Adipose tissue (tissue), 3 donors: ENCODE measurements around the gene ELMO3. TPM values are rescaled to one million over a fixed set of nuclear protein-coding genes. Genes with fewer than 3 reads are reported as not detected.

Experiments
- H3K27ac ChIP-seq: one replicate; pipeline ENCODE4 v1.5.1; 2013; ENCODE audit warnings: low read depth, low read length
- WGBS, 3 donors: extraction: QIAGEN DNeasy Blood & Tissue Kit; methylation state at CpG; one replicate each; pipeline ENCODE4 v1.1.7; 2013; 5-methylcytosine and 5-hydroxymethylcytosine counted together
- polyA plus RNA-seq, 3 donors: library from polyadenylated mRNA; stranded (reverse); fragments of 200-250 nt; gene quantifications; one replicate each; pipeline ENCODE4 v1.2.3, GENCODE V29; 2013
- donor health status: healthy with polysubstance abuse.
- donor health status: Bipolar disorder and iron deficiency.
- donor health status: healthy.

Gene ELMO3
- polyA plus RNA-seq, 3 donors: 1.8 to 35.7 (median 4.5) TPM

GRCh38 chr16:67245186-67245585, 46.3 kb downstream of the ELMO3 start:
- H3K27ac ChIP-seq: peak overlapping the region; percentile 61
- WGBS, 3 donors: 53 to 78% (median 57%) methylated on average over 4 of the region's 4 CpGs

GRCh38 chr16:67245674-67246080, 46.7 kb downstream of the ELMO3 start:
- 13 to 14% (median 14%) methylated on average over 8 of the region's 8 CpGs for WGBS, 3 donors
- no peak overlapping the region for H3K27ac ChIP-seq

DNA sequence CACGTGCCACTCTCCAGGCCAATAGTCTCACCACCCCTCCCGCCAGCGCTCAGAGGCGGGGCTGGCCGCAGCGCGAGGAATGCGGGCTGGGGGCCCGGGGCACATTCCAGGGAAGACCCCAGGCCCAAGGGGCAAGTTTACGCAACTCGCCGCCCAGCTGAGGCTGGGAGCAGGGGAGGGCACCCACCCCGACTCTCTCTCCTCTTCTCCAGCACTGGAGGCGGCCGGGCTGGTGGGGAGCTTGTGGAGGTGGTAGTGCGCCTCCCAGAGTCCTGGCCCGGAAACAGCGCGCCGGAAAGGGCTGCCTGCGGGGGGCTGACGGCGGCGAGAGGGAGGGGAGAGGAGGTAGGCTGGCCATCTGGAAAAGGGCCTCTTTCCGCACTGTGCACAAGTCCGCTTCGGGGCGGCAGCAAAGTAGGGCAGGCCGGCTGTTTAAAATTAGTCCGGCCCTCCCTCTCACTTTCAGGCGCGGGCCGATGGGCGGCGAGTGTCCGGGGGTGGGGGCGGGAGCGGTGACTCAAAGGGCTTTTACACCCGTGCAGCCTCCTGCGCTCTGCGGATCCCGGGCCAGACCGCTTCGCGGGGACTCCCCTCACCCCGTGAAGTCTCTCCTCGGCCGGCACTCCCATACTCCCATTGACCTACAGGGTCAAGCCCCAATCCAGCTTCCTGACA, 47.3 kb downstream of the ELMO3 start:
- no peak overlapping the region for H3K27ac ChIP-seq
- WGBS, 3 donors: 0 to 2% (median 1%) methylated on average over 42 to 48 of the region's 48 CpGs

DNA sequence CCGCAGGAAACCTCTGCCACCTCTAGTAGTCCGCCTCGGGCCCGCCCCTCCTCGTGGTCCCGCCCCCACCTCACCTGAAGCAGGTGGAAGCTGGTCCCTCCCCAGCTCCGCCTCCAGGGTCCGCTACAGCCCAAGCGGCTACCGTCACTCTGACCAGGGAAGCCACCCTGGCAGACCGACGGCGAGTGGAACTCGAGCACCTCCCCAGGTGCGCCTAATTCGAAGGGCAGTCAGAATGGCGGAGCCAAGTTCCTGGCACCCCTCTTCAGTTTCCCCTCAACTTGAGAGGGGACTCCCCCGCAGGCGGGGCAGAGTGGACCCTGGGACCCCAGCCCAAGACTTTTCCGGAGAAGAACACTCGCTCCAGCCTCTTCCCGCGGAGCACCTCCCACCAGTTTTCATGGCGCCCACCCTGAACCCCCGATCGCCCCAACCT, 47.8 kb downstream of the ELMO3 start:
- H3K27ac ChIP-seq: no peak overlapping the region
- WGBS, 3 donors: 0 to 1% (median 1%) methylated on average over 25 to 26 of the region's 26 CpGs

DNA sequence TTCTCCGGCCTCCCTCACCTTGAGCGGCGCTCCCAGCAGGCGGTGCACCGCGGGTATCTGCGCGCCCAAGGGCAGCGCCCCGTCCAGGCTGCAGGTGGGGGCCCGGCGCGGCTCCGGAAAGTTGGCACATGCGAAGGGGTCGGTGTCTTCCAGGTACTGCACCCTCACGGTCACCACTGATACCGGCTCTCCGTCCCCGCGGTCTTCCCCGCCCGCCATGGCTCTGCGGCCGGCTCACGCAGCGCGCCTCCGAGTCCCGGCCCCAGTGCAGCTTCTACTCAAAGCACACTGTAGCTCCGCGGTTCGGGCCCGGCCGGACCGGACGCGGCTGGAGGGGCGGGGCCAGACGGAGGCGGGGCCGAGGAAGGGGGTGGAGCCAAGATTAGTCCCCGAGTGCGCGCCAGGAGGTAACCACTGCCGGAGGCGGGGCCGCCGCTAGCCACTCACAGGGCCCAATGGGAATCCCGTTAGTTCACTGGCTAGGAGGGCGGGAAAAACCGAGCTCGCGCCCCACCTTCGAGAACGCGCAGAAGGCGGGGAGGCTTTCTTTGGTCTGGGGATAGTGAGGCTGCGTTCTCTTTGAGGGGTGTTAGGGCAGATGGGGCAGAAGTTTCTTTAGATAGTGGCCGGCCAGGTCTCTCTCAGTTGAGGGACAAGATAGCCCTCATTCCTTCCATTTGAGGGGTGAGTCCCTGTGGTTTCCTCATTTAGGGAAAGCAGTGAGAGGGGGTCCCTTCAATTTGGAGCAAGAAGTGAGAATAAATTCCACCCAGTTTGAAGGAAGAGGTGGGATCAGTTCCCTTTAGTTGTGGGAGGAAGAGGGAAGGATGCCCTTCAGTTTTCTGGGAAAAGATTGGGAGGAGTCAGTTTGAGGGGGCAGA, 48.5 kb downstream of the ELMO3 start, which contains the start of gene FHOD1:
Gene FHOD1, minus strand, starts transcription at position 290 of the 881 bp plus-strand sequence. Its CDS starts 71 bp downstream, at position 219.
- H3K27ac ChIP-seq: no peak within 1 kb of the TSS
- WGBS, 3 donors: 0% methylated on average over 56 to 60 of the region's 60 CpGs

DNA sequence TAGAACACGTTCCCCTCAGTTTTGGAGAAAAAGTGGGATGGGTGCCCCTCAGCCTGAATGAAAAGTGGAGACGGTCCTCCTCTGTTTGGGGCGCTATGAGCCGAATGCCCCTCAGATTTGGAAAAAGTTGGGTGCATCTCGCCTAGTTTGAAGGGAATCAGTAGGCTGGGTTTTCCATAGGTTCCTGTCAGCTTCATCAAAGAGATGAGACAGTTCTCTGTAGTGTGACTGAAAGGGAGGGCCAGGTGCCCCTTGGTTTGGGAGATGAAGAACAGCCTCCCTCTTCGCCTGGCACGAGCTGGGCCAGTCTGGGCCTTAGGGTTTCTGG, 49.1 kb downstream of the ELMO3 start:
- 5 to 10% (median 6%) methylated on average over 7 of the region's 7 CpGs for WGBS, 3 donors
- no peak overlapping the region for H3K27ac ChIP-seq

GRCh38 chr16:67248401-67249177, 49.7 kb downstream of the ELMO3 start, which contains the start of gene SLC9A5:
SLC9A5 (plus strand) TSS chr16:67248979; CDS start chr16:67249015, 36 bp downstream.
- 1% methylated on average over 71 to 75 of the region's 75 CpGs for WGBS, 3 donors
- no peak within 1 kb of the TSS for H3K27ac ChIP-seq

- 21 to 27% (median 22%) methylated on average over 22 of the region's 22 CpGs for WGBS, 3 donors
- H3K27ac ChIP-seq: no peak overlapping the region
These were observed 50.5 kb downstream of the ELMO3 start for GRCh38 chr16:67249178-67250044.

- WGBS, 3 donors: 62 to 76% (median 74%) methylated on average over 4 of the region's 4 CpGs
- no peak overlapping the region for H3K27ac ChIP-seq
These were observed 51.1 kb downstream of the ELMO3 start for GRCh38 chr16:67250045-67250327.

DNA sequence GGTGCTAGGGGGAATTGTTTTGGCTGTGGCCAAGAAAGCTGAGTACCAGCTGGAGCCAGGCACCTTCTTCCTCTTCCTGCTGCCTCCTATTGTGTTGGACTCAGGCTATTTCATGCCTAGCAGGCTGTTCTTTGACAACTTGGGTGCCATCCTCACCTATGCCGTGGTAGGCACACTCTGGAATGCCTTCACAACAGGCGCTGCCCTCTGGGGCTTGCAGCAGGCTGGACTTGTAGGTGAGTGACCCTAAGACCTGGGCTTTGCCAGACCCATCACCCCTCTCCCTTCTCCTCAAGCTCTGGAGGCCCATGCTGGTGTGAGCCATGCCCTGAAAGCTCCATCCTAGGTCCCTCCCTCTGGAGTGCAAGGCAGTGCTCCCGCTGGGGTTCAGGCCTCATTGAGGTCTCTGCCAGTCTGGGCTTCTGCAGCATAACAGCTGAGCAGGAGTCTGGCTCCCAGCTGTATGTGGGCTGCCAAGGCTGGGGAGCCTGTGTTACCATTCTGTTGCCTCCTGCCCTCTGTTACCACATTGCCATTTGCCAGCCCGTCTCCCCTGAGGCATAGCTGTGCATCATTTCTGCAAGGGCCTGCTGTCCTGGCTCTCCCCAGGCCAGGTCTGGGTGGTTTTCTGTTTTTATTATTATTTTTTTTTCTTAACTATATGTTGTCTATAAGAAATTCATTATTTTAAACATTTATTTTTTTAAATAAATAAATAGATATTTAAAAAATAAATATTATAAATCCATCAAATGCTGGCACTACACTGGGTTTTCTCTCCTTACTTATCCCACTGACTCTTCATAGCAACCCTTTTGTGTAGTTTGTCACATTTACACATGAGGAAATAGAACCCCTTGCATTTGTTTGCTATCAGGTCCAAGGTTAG, 53.9 kb downstream of the ELMO3 start:
- no peak overlapping the region for H3K27ac ChIP-seq

More for the DNA sequence above, 53.9 kb downstream of the ELMO3 start:
- WGBS, 3 donors: 86 to 87% (median 87%) methylated on average over 4 of the region's 4 CpGs

Other genes starting within 250 kb of the ELMO3 start
- 1 to 10 TPM in 2 of 3 donors, under 1 TPM in 1; 0.22 to 2.2 (median 1.1) TPM for gene CES3, start 237.9 kb upstream of the ELMO3 start, polyA plus RNA-seq
- 10 to 100 TPM in 2 of 3 donors, 1 to 10 TPM in 1; 9.8 to 14.5 (median 11.2) TPM for gene CES4A, start 210.5 kb upstream of the ELMO3 start, polyA plus RNA-seq
- 10 to 100 TPM in 2 of 3 donors, 1 to 10 TPM in 1; 9.1 to 33.0 (median 17.5) TPM for gene CBFB, start 170.0 kb upstream of the ELMO3 start, polyA plus RNA-seq
- 1 to 10 TPM; 4.6 to 6.8 (median 6.6) TPM for gene PHAF1, start 89.2 kb upstream of the ELMO3 start, polyA plus RNA-seq
- 1 to 10 TPM; 2.5 to 6.7 (median 5.0) TPM for gene B3GNT9, start 48.1 kb upstream of the ELMO3 start, polyA plus RNA-seq
- 10 to 100 TPM; 18.0 to 30.0 (median 20.6) TPM for gene TRADD, start 39.2 kb upstream of the ELMO3 start, polyA plus RNA-seq
- gene FBXL8, start 39.2 kb upstream of the ELMO3 start, polyA plus RNA-seq: 10 to 100 TPM; 10.3 to 36.7 (median 15.3) TPM
- gene HSF4, start 34.4 kb upstream of the ELMO3 start, polyA plus RNA-seq: 10 to 100 TPM; 30.3 to 62.2 (median 42.1) TPM
- 10 to 100 TPM; 31.0 to 62.3 (median 34.3) TPM for gene NOL3, start 28.6 kb upstream of the ELMO3 start, polyA plus RNA-seq
- gene MATCAP1, start 15.2 kb upstream of the ELMO3 start, polyA plus RNA-seq: 10 to 100 TPM; 13.0 to 32.0 (median 28.2) TPM
- 10 to 100 TPM in 1 of 3 donors, 1 to 10 TPM in 2; 3.1 to 14.4 (median 9.4) TPM for gene EXOC3L1, start 9.0 kb upstream of the ELMO3 start, polyA plus RNA-seq
- gene E2F4, start 7.0 kb upstream of the ELMO3 start, polyA plus RNA-seq: 10 to 100 TPM; 25.5 to 72.6 (median 52.0) TPM
- gene TMEM208, start 28.0 kb downstream of the ELMO3 start, polyA plus RNA-seq: 10 to 100 TPM; 65.4 to 77.4 (median 75.5) TPM
- 10 to 100 TPM; 11.3 to 41.7 (median 33.4) TPM for gene FHOD1, start 48.4 kb downstream of the ELMO3 start, polyA plus RNA-seq
- gene SLC9A5, start 49.8 kb downstream of the ELMO3 start, polyA plus RNA-seq: 1 to 10 TPM in 1 of 3 donors, under 1 TPM in 2; 0.26 to 1.6 (median 0.82) TPM
- 10 to 100 TPM in 2 of 3 donors, 1 to 10 TPM in 1; 5.6 to 12.6 (median 11.6) TPM for gene PLEKHG4, start 80.4 kb downstream of the ELMO3 start, polyA plus RNA-seq
- gene KCTD19, start 127.6 kb downstream of the ELMO3 start, polyA plus RNA-seq: under 1 TPM in 2 of 3 donors, not detected in 1; 0.05 to 0.56 TPM
- 1 to 10 TPM in 1 of 3 donors, under 1 TPM in 2; 0.15 to 1.1 (median 0.82) TPM for gene LRRC36, start 127.7 kb downstream of the ELMO3 start, polyA plus RNA-seq
- gene TPPP3, start 194.4 kb downstream of the ELMO3 start, polyA plus RNA-seq: 10 to 100 TPM; 11.1 to 33.7 (median 16.8) TPM
- 1 to 10 TPM; 6.8 to 8.9 (median 7.8) TPM for gene ZDHHC1, start 217.3 kb downstream of the ELMO3 start, polyA plus RNA-seq
- 1 to 10 TPM; 1.3 to 5.4 (median 2.4) TPM for gene HSD11B2, start 232.0 kb downstream of the ELMO3 start, polyA plus RNA-seq